ENCODE results near the gene ESX1.
"Not testable (repeated sequence)": the region's sequence is repeated elsewhere in the genome, so short reads cannot be mapped to it uniquely, and the experiment has no call there.

The ESX1 gene

GRCh38 chrX:104254442-104255115 is at the start of gene ESX1:
TSS of gene ESX1 (minus strand) at chrX:104254933. CDS start at chrX:104254849, 84 bp downstream.
- DNase-seq (ENCODE audit: low read depth in 4 of 4, low spot score in 1 of 4), result no peak

- DNase-seq (ENCODE audit: low read depth in 4 of 4, low spot score in 1 of 4), result no peak
Measured at GRCh38 chrX:104295636-104296035, 40.9 kb upstream of the ESX1 start.

GRCh38 chrX:104288961-104289360 is 34.2 kb upstream of the ESX1 start:
- DNase-seq (ENCODE audit: low read depth in 4 of 4, low spot score in 1 of 4), result no peak

GRCh38 chrX:104288269-104288668 is 33.5 kb upstream of the ESX1 start:
- DNase-seq (ENCODE audit: low read depth in 4 of 4, low spot score in 1 of 4), result no peak

- DNase-seq (ENCODE audit: low read depth in 4 of 4, low spot score in 1 of 4), result no peak
Measured at GRCh38 chrX:104285201-104285600, 30.5 kb upstream of the ESX1 start.

GRCh38 chrX:104284507-104284906 is 29.8 kb upstream of the ESX1 start:
- DNase-seq (ENCODE audit: low read depth in 4 of 4, low spot score in 1 of 4), result no peak

- DNase-seq (ENCODE audit: low read depth in 4 of 4, low spot score in 1 of 4), result no peak
Measured at GRCh38 chrX:104282166-104282725, 27.5 kb upstream of the ESX1 start.

- DNase-seq (ENCODE audit: low read depth in 4 of 4, low spot score in 1 of 4), result no peak
Measured at GRCh38 chrX:104281564-104281963, 26.8 kb upstream of the ESX1 start.

GRCh38 chrX:104280609-104281008 is 25.9 kb upstream of the ESX1 start:
- no peak for DNase-seq (ENCODE audit: low read depth in 4 of 4, low spot score in 1 of 4)

GRCh38 chrX:104270916-104271512 is 16.3 kb upstream of the ESX1 start:
- DNase-seq (ENCODE audit: low read depth in 4 of 4, low spot score in 1 of 4), result peak in 1 of 4 experiments; percentile 4

- DNase-seq (ENCODE audit: low read depth in 4 of 4, low spot score in 1 of 4), result no peak
Measured at GRCh38 chrX:104270212-104270611, 15.5 kb upstream of the ESX1 start.

GRCh38 chrX:104255465-104255864 is 732 bp upstream of the ESX1 start:
- DNase-seq (ENCODE audit: low read depth in 4 of 4, low spot score in 1 of 4), result no peak

GRCh38 chrX:104253567-104254441 is 929 bp downstream of the ESX1 start:
- DNase-seq (ENCODE audit: low read depth in 4 of 4, low spot score in 1 of 4), result no peak

GRCh38 chrX:104250470-104250869 is 4.3 kb downstream of the ESX1 start:
- DNase-seq (ENCODE audit: low read depth in 4 of 4, low spot score in 1 of 4), result no peak

- not testable (repeated sequence) for DNase-seq (ENCODE audit: low read depth in 4 of 4, low spot score in 1 of 4)
Measured at GRCh38 chrX:104230060-104230459, 24.7 kb downstream of the ESX1 start.

GRCh38 chrX:104211187-104211586 is 43.5 kb downstream of the ESX1 start:
- DNase-seq (ENCODE audit: low read depth in 4 of 4, low spot score in 1 of 4), result no peak

- no peak for DNase-seq (ENCODE audit: low read depth in 4 of 4, low spot score in 1 of 4)
Measured at GRCh38 chrX:104205548-104205947, 49.2 kb downstream of the ESX1 start.

Measured in stimulated activated CD4-positive, alpha-beta T cell treated with anti-CD3 and anti-CD28 coated beads, Interleukin-1b, Interleukin-23, amount 100 ng/mL, for 24 hours (primary cell).